Measurements from ENCODE around the gene MYCT1. TPM values are rescaled to one million over a fixed set of nuclear protein-coding genes. Genes with fewer than 3 reads are reported as not detected.
"Not testable (repeated sequence)": the region's sequence is repeated elsewhere in the genome, so short reads cannot be mapped to it uniquely, and the experiment has no call there.

MYCT1 gene
- total RNA-seq, 4 donors from 2014 or later: 2.1 to 6.3 (median 3.9) TPM

GRCh38 chr6:152673236-152673635 is 24.5 kb upstream of the MYCT1 start:
- intact Hi-C loops (cut with DNase I; ENCODE audit: low total_unique reads): no loop called here
- no peak for DNase-seq (ENCODE audit: low spot score in 2 of 2)
- no peak overlapping the region for H3K4me3 ChIP-seq (ENCODE audit: low read depth, poor library complexity, severe bottlenecking)
- TF ChIP-seq CTCF (IDR thresholded peaks at IDR 0.05): no peak

- TF ChIP-seq CTCF (IDR thresholded peaks at IDR 0.05) (no peak), POLR2A (IDR thresholded peaks at IDR 0.05) (no peak)
- H3K4me3 ChIP-seq (ENCODE audit: low read depth, poor library complexity, severe bottlenecking): no peak overlapping the region
- intact Hi-C loops (cut with DNase I; ENCODE audit: low total_unique reads): no loop called here
- WGBS, 2 donors: 83 to 100% methylated on average over 1 of the region's 1 CpG
- DNase-seq (ENCODE audit: low spot score in 2 of 2): no peak
Observed at GRCh38 chr6:152680151-152680550, 17.5 kb upstream of the MYCT1 start.

- TF ChIP-seq CTCF (IDR thresholded peaks at IDR 0.05) (no peak), POLR2A (IDR thresholded peaks at IDR 0.05) (no peak)
- 22 to 26% methylated on average over 3 of the region's 3 CpGs for WGBS, 2 donors
- intact Hi-C loops (cut with DNase I; ENCODE audit: low total_unique reads): no loop called here
- no peak for DNase-seq (ENCODE audit: low spot score in 2 of 2)
- H3K4me3 ChIP-seq (ENCODE audit: low read depth, poor library complexity, severe bottlenecking): no peak overlapping the region
Observed at GRCh38 chr6:152680879-152681517, 16.7 kb upstream of the MYCT1 start.

- TF ChIP-seq CTCF (IDR thresholded peaks at IDR 0.05): no peak
- intact Hi-C loops (cut with DNase I; ENCODE audit: low total_unique reads): no loop called here
- 55 to 68% methylated on average over 8 of the region's 8 CpGs for WGBS, 2 donors
- DNase-seq (ENCODE audit: low spot score in 2 of 2): no peak
- no peak overlapping the region for H3K4me3 ChIP-seq (ENCODE audit: low read depth, poor library complexity, severe bottlenecking)
Observed at GRCh38 chr6:152682141-152682540, 15.6 kb upstream of the MYCT1 start.

- H3K4me3 ChIP-seq (ENCODE audit: low read depth, poor library complexity, severe bottlenecking); DNase-seq (ENCODE audit: low spot score in 2 of 2); intact Hi-C loops (cut with DNase I; ENCODE audit: low total_unique reads): not testable (repeated sequence)
- 63 to 64% methylated on average over 8 of the region's 8 CpGs for WGBS, 2 donors
Observed at GRCh38 chr6:152682935-152683334, 14.8 kb upstream of the MYCT1 start.

GRCh38 chr6:152685819-152686218 is 11.9 kb upstream of the MYCT1 start:
- intact Hi-C loops (cut with DNase I; ENCODE audit: low total_unique reads): no loop called here

More at GRCh38 chr6:152685819-152686218, 11.9 kb upstream of the MYCT1 start:
- no peak for DNase-seq (ENCODE audit: low spot score in 2 of 2)
- no peak overlapping the region for H3K4me3 ChIP-seq (ENCODE audit: low read depth, poor library complexity, severe bottlenecking)
- WGBS, 2 donors: 86 to 91% methylated on average over 12 of the region's 12 CpGs
- TF ChIP-seq CTCF (IDR thresholded peaks at IDR 0.05) (no peak), POLR2A (IDR thresholded peaks at IDR 0.05) (no peak)
